WI38 (cell line): ENCODE data around the gene PCDH8.

Experiments
- H3K4me3 ChIP-seq: 2 replicates; pipeline ENCODE4 v1.5.1; 2011; ENCODE audit warnings: low read depth, mild to moderate bottlenecking, control low read depth, low read length
- CTCF ChIP-seq: IDR thresholded peaks from 2 replicates; pipeline ENCODE4 v1.5.1; 2012; ENCODE audit warnings: low read depth, mild to moderate bottlenecking, control low read depth, low read length

The PCDH8 gene

GRCh38 chr13:52850396-52851136 is 2.1 kb upstream of the PCDH8 start:
- peak overlapping the region; percentile 49 for H3K4me3 ChIP-seq

GRCh38 chr13:52850072-52850395 is 1.6 kb upstream of the PCDH8 start:
- H3K4me3 ChIP-seq: no peak overlapping the region
- TF ChIP-seq CTCF: no peak

More at GRCh38 chr13:52850396-52851136, 2.1 kb upstream of the PCDH8 start:
- TF ChIP-seq CTCF: no peak

- H3K4me3 ChIP-seq: no peak overlapping the region
- TF ChIP-seq CTCF: no peak
Measured at GRCh38 chr13:52849291-52850071, 1.0 kb upstream of the PCDH8 start.

- no peak overlapping the region for H3K4me3 ChIP-seq
- no peak for TF ChIP-seq CTCF
Measured at GRCh38 chr13:52847682-52848432, 583 bp downstream of the PCDH8 start.

GRCh38 chr13:52847322-52847681 is 1.1 kb downstream of the PCDH8 start:
- TF ChIP-seq CTCF: no peak
- H3K4me3 ChIP-seq: no peak overlapping the region

- no peak for TF ChIP-seq CTCF
- H3K4me3 ChIP-seq: no peak overlapping the region
Measured at GRCh38 chr13:52846567-52847321, 1.7 kb downstream of the PCDH8 start.
